ENCODE data around the gene SLX4IP. TPM values are rescaled to one million over a fixed set of nuclear protein-coding genes. Genes with fewer than 3 reads are reported as not detected.

The SLX4IP gene
- total RNA-seq, 1 donor from 2014 or later, result 2.8 TPM

DNA sequence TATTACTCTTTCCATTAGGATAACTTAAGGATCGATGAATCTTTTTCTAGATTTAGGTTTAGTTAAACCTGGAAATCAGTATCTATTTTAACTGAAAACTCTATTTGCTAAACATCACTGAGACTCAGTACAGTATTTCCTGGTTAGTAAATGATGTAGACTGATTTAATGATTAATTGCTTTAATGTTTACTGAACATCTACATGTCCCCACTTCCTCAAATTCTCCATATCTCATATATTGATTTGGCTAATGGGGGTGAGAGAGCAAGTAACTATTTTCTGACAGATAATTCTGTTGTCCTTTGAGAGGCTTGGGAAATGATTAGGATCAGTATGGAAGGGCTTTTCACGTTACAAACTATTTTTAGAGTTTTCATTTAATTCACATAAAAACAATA lies 11.4 kb upstream of the SLX4IP start:
- intact Hi-C loops (cut with DNase I), result no loop called here
- DNase-seq (ENCODE audit: missing footprints) (no peak), ATAC-seq (no peak)

DNA sequence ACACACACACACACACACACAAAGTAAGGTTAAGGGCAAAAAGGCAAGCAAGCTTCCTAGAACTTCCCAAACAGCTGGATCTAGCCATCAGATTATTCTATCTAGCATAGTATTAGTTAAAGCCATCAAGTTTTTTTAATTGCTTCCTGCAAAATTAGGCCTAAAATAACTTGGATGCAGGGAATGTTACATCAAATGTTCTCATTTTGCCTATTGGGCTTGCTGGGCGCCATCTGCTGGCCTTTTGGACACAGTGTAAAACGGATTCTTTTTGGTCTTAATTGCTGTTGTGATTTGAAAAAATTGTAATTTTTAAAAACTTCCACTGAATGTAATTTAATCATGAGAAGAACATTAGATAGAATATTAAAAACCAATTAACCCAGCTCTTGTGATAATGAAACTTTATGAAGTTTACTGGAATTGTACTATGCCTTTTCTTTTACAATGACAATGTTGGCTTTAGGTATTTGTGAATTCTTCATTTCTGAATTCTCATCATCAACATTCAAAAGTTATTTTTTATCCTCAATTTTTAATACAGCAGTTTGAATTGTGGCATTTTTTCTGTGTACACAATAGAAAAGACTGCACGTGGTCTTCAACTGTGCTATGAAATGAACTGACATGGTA lies 7.9 kb upstream of the SLX4IP start:
- intact Hi-C loops (cut with DNase I), result loop anchor here (5.0 kb wide), 1 partner anchor 450 kb away; no protein-coding TSS in a partner anchor
- DNase-seq (ENCODE audit: missing footprints) (peak; percentile 81), ATAC-seq (no peak)

DNA sequence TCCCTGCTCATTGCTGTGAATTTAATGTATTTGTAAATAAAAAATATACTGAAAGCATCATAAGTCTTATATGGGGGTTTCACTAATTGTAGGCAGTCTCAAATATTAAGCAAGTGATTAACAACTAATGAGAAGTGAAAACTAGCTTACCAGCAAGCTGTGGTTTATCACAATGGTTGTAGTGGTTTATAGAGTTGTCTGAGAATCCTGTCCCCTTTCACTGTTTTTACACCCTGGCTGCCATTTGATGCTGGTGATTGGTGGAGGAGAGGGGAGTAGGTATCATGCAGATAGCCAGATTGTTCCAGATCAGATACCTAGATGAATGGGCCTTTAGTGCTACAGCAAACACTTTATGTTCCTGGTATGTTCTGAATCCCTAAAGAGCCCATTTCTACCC lies 7.1 kb upstream of the SLX4IP start:
- no peak for DNase-seq (ENCODE audit: missing footprints)
- intact Hi-C loops (cut with DNase I), result loop anchor here (5.0 kb wide), 1 partner anchor 451 kb away; no protein-coding TSS in a partner anchor
- no peak for ATAC-seq

DNA sequence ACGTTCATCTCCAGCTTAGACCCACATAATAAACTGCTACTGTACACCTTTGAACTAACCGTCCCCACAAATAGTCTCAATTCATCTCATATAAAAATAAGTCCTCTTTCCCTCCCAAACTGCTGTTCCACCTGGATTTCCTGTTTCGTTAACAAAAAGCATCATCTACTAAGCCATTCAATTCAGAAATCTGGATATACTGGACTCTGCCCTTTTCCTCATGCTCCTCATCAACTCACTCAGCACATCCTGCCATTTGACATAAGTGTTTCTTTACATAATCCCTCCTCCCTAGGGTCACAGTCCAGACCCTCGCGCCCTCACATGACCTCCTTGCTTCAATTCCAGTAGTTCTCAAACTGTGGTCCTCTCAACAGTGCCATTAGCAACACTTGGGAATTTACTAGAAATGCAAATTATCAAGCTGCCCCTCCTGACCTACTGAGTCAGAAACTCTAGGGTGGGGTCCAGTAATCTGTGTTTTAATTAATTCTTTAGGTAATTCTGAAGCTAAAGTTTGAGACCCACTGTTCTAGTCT lies 5.6 kb upstream of the SLX4IP start:
- ATAC-seq (no peak), DNase-seq (ENCODE audit: missing footprints) (no peak)
- intact Hi-C loops (cut with DNase I), result loop anchor here (5.0 kb wide), 1 partner anchor 452 kb away; no protein-coding TSS in a partner anchor

DNA sequence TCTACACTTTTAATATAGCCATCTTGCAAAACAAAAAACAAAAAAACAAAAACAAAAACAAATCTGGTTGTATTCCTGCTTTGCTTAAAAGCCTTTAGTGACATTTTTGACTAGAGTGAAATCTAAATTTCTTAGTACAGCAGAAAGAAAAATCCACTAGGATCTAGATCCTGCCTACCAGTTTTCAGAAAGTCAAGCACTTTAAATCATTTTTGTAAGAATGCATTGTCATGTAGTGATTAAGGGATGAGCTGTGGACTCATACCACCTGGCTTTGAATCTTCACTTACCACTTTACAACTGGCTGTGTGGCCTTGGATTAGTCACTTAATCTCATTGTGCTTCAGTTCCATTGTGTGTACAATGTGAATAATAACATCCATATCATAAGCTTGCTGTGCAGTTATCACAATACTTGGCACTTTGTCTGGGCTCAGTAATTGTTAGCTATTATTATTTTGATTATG lies 5.1 kb upstream of the SLX4IP start:
- intact Hi-C loops (cut with DNase I), result loop anchor here (5.0 kb wide), 1 partner anchor 453 kb away; no protein-coding TSS in a partner anchor
- DNase-seq (ENCODE audit: missing footprints) (no peak), ATAC-seq (no peak)

DNA sequence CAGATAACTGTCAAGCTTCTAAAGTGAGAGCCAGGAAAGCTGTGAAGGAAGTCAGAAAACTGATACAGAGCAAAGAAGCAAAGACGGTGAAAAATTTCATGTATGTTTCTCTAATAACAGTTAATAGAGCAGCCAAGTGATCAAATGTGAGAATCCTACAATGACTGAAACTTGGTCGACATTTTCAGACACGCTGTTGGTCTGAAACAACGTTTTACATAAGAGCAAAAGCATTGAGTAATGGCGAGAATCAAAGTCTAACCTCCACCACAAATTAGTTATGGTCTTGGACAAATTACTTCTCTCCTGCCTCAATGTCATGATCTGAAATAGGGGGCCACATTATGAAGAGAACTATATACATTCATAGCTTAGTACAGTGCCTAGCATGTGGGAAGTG lies 4.4 kb upstream of the SLX4IP start:
- intact Hi-C loops (cut with DNase I), result no loop called here
- ATAC-seq, result no peak
- no peak for DNase-seq (ENCODE audit: missing footprints)

DNA sequence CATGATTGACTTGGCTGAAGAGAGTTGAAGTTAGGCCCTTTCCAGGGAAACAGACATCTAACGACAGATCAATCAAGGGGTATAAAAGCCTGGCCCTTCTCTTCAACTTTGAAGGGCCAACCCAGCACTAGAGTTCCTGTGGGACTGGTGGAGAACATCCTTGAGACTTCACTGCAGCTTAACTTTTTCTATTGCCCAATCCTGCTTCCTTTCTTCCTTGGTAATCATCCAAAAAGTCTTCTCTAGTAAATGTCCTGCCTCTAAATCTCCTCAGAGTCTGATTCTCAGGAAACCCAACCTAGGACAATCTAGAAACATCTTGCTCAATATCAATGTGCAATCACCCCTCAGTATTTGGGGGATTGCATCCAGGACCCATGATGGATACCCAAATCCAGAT lies 3.0 kb upstream of the SLX4IP start:
- ATAC-seq (no peak), DNase-seq (ENCODE audit: missing footprints) (no peak)
- intact Hi-C loops (cut with DNase I), result no loop called here

DNA sequence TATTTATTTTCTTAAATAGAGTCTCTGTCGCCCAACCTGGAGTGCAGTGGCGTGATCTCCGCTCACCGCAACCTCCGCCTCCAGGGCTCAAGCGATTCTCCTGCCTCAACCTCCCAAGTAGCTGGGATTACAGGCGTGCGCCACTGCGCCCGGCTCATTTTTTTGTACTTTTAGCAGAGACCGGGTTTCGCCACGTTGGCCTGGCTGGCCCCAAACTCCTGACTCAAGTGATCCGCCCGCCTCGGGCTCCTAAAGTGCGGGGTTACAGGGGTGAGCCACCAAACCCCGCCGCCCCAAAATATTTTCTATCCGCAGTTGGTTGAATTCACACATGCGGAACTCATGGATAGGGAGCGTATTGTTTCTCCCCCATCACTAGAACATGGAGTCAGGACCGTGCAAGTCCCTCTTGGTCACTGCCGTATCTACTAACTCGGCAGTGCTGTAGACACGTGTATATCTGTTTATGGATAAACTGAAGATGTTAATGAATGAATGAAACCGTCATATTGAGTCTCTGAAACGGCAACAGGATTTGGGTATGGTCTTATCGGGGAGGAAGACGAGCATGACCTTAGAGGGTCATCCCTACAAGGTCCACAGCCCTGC lies 2.0 kb upstream of the SLX4IP start:
- intact Hi-C loops (cut with DNase I), result no loop called here
- no peak for DNase-seq (ENCODE audit: missing footprints)
- ATAC-seq, result no peak

DNA sequence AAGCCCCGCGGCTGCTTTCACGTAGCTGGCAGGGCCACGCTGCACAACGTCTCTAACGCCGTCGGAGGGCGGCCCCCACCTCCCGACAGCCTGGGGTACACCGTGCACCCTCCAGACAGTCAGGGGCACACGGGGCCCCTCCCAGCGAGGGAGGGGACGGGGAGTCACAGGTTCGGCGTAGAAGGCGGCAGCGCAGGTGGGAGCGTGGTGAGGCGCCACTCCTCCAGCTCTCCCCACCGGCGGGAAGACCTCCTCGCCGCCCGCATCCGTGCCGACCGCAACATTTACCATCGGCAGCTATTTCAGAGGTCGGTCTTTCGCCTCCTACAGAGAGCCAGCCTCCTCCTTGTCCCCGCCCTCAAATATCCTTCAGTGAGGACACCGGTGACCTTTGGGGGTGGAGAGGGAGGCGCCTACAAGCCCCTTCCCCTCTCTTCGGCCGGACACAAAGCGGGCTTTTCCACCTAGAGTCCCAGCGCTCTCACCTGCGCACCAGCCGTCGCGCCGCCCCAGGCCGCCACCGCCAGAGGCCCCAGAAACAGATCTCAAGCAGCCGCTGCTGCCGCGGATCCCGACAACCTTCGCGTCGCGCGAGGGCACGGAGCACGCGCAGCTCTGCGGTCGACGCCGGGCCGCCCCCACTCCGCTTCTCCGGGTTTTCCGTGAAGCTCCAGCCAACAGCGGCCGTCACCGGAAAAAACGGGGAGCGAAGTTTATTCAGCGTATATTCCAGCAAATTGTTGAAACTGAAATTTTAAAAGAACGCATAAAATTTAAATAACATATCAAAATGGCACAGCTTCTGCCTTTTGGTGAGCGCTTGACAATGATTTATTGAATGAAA lies 1.3 kb upstream of the SLX4IP start, which contains the start of gene MKKS:
Gene MKKS (minus strand): TSS at position 600 of the 844 bp plus-strand sequence. CDS start 20,708 bp downstream, outside the sequence.
- DNase-seq (ENCODE audit: missing footprints) (peak; percentile 95), ATAC-seq (peak; percentile 88)
- intact Hi-C loops (cut with DNase I), result no loop called here

DNA sequence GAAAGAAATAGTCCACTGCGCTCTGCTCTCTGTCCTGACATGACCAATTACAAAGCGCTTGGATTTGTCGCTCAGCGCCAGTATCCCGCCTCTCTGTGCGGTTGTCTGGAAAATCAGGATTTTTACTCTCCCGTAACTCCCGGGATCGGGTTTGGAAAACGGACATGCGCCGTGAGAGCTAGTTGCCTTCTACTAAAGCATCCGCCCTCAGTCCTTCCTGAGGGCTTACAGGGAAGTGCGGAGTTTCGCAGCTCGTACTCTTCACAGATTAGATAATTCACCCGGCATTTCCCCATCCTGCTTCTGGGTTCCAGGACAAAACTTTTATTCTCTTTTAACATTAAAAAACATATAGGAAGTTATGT lies 656 bp upstream of the SLX4IP start:
- intact Hi-C loops (cut with DNase I), result no loop called here
- DNase-seq (ENCODE audit: missing footprints) (peak; percentile 90), ATAC-seq (peak; percentile 96)

DNA sequence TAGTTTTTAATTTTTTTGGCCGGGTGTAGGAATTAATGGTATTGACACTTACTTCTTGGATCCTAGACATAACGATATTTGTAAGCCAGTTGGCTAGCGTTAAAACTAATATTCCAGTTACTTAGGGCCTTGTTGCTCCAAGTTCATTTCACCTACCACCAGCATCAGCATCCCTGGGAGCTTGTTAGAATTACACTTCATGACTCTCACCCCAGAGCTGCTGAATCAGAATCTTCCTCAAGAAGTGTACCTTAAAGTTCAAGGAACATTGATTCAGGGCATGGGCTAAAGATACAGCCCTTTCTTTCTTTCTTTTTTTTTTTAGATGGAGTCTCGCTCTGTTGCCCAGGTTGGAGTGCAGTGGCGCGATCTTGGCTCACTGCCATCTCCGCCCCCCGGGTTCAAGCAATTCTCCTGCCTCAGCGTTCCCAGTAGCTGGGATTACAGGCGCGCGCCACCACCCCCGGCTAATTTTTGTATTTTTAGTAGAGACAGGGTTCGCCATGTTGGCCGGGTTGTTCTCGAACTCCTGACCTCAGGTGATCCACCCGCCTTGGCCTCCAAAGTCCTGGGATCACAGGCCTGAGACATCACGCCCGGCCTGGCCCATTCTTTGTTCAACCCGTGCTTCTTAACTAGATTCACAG lies 1.1 kb downstream of the SLX4IP start:
- ATAC-seq (no peak), DNase-seq (ENCODE audit: missing footprints) (no peak)
- intact Hi-C loops (cut with DNase I), result no loop called here

DNA sequence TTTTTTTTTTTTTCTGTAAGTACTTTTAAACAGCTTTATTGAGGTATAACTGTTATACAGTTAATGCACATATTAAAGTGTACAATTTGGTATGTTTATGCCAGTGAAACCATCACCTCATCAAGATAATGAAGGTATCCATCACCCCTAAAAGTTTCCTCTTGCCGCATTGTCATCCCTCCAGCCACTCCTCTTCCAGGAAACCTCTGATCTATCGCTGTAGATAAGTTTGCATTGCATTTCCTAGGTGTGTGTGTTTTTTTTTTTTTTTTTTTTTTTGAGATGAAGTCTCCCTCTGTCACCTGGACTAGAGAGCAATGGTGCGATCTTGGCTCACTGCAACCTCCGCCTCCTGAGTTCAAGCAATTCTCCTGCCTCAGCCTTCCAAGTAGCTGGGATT lies 3.1 kb downstream of the SLX4IP start:
- ATAC-seq (no peak), DNase-seq (ENCODE audit: missing footprints) (no peak)
- intact Hi-C loops (cut with DNase I), result no loop called here

DNA sequence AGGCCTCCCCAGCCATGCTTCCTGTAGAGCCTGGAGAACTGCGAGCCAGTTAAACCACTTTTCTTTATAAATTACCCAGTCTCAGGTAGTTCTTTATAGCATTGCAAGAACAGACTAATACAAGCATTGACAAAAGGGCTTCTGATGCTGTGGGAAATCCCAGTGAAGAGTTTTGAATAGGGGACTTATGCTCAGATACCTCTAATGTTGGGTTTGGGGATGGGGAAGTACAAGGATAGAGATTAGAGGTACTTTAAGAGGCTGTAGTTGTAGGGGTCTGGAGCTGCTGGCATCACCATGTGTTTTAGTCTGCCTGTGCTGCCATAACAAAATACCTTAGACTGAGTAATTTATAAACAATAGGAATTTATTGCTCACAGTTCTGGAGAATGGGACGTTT lies 8.8 kb downstream of the SLX4IP start:
- intact Hi-C loops (cut with DNase I), result no loop called here
- ATAC-seq (no peak), DNase-seq (ENCODE audit: missing footprints) (no peak)

DNA sequence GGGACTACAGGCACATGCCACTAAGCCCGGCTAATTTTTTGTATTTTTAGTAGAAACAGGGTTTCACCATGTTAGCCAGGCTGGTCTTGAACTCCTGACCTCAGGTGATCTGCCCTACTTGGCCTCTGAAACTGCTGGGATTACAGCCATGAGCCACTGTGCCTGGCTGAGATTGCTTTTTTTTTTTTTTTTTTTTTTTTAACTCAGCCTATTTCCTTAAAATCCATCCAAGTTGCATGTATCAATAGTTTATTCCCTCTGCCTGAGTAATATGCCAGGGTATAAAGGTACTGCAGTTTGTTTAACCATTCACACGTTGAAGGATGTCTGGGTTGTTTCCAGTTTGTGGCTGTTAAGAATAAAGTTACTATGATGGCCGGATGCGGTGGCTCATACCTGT lies 10.7 kb downstream of the SLX4IP start:
- intact Hi-C loops (cut with DNase I), result no loop called here
- no peak for DNase-seq (ENCODE audit: missing footprints)
- ATAC-seq, result no peak

DNA sequence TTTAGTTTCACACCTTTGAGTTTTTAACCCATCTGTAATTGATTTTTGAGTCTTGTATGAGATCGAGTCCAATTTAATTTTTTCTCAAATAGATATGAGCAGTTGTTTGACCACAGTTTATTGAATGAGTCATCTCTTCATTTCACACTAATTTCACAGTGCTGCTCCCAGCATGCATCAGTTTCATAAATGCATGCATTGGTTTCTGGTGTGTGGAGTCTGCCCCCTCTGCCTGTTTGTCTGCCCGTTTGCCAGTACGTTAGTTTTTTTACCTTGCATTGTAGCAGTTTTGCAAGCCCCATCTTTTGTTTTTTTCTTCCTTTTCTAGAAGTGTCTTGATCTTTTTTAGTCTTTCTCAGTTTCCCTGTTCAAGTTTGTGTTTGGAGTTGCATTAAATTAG lies 11.9 kb downstream of the SLX4IP start:
- no peak for DNase-seq (ENCODE audit: missing footprints)
- ATAC-seq, result no peak
- intact Hi-C loops (cut with DNase I), result no loop called here

DNA sequence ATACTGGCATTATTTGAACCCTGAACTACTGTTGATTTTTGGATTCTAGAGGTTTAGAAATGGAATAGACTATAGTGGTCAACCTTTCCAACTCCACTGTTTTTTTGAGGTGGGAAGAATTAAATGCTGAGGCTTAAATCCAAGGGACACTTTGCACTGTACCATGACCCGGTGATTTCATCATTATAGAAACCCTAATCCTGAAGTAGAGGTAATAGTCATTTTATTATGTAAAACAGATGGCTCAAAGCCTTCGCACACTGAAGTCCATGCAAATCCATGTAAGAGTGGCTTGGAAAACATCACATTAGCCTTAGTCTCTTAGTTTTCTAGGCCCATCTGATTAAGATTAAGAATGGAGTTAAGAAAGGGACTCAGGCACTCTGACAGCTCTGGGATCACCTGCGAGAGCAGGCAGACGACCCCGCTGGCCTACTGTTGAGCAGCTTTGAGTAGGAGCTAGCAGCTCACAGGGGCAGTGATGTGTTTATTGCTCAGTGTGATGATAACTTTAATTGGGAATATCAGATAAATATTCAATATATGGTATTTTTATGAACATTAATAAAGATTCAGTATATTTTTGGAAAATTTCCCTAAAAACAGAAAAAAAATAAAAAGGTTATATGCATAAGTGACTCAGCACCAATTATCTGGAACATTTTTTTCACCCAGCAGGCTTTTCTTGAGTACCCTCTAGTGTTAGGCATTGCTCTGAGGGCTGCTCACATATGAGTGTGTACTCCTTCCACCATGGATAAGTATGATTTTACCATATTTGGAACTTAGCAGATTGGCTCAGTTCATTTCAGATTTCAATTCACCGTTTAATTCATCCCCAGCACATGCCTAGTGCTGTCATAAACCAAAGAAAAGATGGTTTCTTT lies 13.4 kb downstream of the SLX4IP start:
- intact Hi-C loops (cut with DNase I), result no loop called here
- ATAC-seq, result no peak
- DNase-seq (ENCODE audit: missing footprints), result no peak

DNA sequence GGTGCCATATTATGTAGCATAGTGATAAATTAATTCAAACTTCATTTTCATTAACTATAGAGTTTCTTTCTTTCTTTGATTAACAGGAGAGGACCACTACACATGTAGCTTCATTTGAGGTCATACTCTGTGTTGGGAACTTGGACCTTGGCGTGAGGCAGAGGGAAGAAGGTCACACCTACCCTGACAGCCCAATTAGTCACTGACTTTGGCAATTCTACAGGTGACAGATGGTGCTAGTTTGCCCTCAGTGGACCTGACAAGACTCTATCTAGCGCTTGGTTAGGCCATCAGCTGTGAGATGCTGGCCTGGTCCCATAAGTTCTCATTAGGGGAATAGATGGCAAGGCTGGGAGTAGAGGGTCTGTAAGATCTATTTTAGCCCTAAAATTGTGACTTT lies 14.2 kb downstream of the SLX4IP start:
- no peak for ATAC-seq
- DNase-seq (ENCODE audit: missing footprints), result no peak
- intact Hi-C loops (cut with DNase I), result no loop called here

DNA sequence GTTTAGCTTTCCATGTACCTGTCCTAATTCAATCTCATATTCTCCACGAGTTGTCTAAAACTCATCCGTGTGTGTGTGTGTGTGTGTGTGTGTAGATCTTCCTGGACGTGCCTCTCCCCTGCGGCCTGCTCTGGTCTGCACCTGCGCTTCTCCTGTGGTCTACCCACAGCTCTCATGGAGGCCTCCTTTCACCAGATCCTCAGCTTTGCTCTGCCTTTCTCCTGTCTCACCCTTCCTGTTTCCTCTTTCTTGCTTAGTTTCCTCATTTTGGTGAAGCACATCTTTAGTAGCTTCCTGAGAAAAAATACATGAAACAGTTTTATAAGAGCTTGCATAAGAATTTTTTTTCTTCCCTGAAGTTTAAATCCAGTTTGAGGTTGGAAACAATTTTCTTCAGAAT lies 18.1 kb downstream of the SLX4IP start:
- intact Hi-C loops (cut with DNase I), result no loop called here
- no peak for DNase-seq (ENCODE audit: missing footprints)
- ATAC-seq, result no peak
